Nephron progenitor cell (in vitro differentiated cells): ENCODE measurements around the gene FOXC1.
A peak's percentile ranks its signal among the peaks of the same experiment; 100 is the strongest.

ENCODE experiments used
- DNase-seq: peaks from one replicate; pipeline ENCODE4 v3.0.0; 2021
- H3K27ac Mint-ChIP-seq: 2 replicates; pipeline ENCODE4 v1.8.0; 2021; ENCODE audit warnings: mild to moderate bottlenecking, moderate library complexity, mixed read lengths
- H3K27me3 Mint-ChIP-seq: 2 replicates; pipeline ENCODE4 v1.8.0; 2021; ENCODE audit warnings: mild to moderate bottlenecking, low read depth, mixed read lengths; ENCODE audit not compliant: poor library complexity
- H3K36me3 Mint-ChIP-seq: 2 replicates; pipeline ENCODE4 v1.8.0; 2021; ENCODE audit warnings: low read depth, mixed read lengths
- H3K4me1 Mint-ChIP-seq: 2 replicates; pipeline ENCODE4 v1.8.0; 2021; ENCODE audit warnings: mixed read lengths
- H3K4me3 Mint-ChIP-seq: 2 replicates; pipeline ENCODE4 v1.8.0; 2021; ENCODE audit warnings: mild to moderate bottlenecking, moderate library complexity, mixed read lengths
- H3K9me3 Mint-ChIP-seq: 2 replicates; pipeline ENCODE4 v1.8.0; 2021; ENCODE audit warnings: mild to moderate bottlenecking, moderate library complexity, mixed read lengths
- CTCF ChIP-seq: fragments of 200-600 bp; sonication (generic); IDR thresholded peaks from 2 replicates; pipeline ENCODE4 v1.5.0; 2021; ENCODE audit warnings: antibody characterized with exemption

The FOXC1 gene

GRCh38 chr6:1613346-1613687, 3.6 kb downstream of the FOXC1 start:
- peaks cover 31% of the 10 kb centered on the region for H3K27me3 Mint-ChIP-seq
- peaks cover 51% of the 10 kb centered on the region for H3K4me1 Mint-ChIP-seq
- TF ChIP-seq CTCF = no peak
- DNase-seq = no peak
- H3K27ac Mint-ChIP-seq = peak overlapping the region; percentile 95
- no peaks in the 10 kb centered on the region for H3K9me3 Mint-ChIP-seq
- H3K4me3 Mint-ChIP-seq = peak overlapping the region; percentile 98
- H3K36me3 Mint-ChIP-seq = peaks cover 14% of the 10 kb centered on the region

- Mint-ChIP-seq H3K36me3 (peaks cover 14% of the 10 kb centered on the region), H3K4me3 (peak overlapping the region; percentile 98), H3K27ac (peak overlapping the region; percentile 95), H3K4me1 (peaks cover 51% of the 10 kb centered on the region), H3K9me3 (no peaks in the 10 kb centered on the region), H3K27me3 (peaks cover 26% of the 10 kb centered on the region)
- DNase-seq = peak; percentile 83
- no peak for TF ChIP-seq CTCF
Measured at GRCh38 chr6:1613688-1614447, 4.2 kb downstream of the FOXC1 start.

GRCh38 chr6:1614448-1615150, 4.9 kb downstream of the FOXC1 start:
- Mint-ChIP-seq H3K36me3 (peaks cover 14% of the 10 kb centered on the region), H3K4me3 (peak overlapping the region; percentile 78), H3K9me3 (no peaks in the 10 kb centered on the region), H3K27me3 (peaks cover 22% of the 10 kb centered on the region), H3K27ac (no peak overlapping the region), H3K4me1 (peaks cover 52% of the 10 kb centered on the region)
- no peak for TF ChIP-seq CTCF
- DNase-seq = peak; percentile 68

- no peak for TF ChIP-seq CTCF
- Mint-ChIP-seq H3K4me3 (peak overlapping the region; percentile 69), H3K9me3 (no peaks in the 10 kb centered on the region), H3K36me3 (peaks cover 14% of the 10 kb centered on the region), H3K27ac (no peak overlapping the region), H3K27me3 (peaks cover 24% of the 10 kb centered on the region), H3K4me1 (peaks cover 52% of the 10 kb centered on the region)
- peak; percentile 46 for DNase-seq
Measured at GRCh38 chr6:1615151-1615852, 5.6 kb downstream of the FOXC1 start.

GRCh38 chr6:1615853-1616420, 6.2 kb downstream of the FOXC1 start:
- Mint-ChIP-seq H3K27me3 (peaks cover 25% of the 10 kb centered on the region), H3K4me1 (peaks cover 54% of the 10 kb centered on the region), H3K9me3 (no peaks in the 10 kb centered on the region), H3K36me3 (peaks cover 14% of the 10 kb centered on the region), H3K27ac (peak overlapping the region; percentile 54), H3K4me3 (peak overlapping the region; percentile 69)
- DNase-seq = no peak
- no peak for TF ChIP-seq CTCF
